Cardiac muscle cell (in vitro differentiated cells and primary cell): ENCODE data around the gene APH1B. TPM values are rescaled to one million over a fixed set of nuclear protein-coding genes. Genes with fewer than 3 reads are reported as not detected.

Source experiments
- DNase-seq, 2 donors: peaks; one replicate each; pipeline versions ENCODE4 v3.0.0 to v3.0.0-alpha.2; 2010 to 2017; ENCODE audit warnings: low read depth in 1 of 2, low spot score in 1 of 2
- H3K27ac ChIP-seq: fragments of 200-600 bp; sonication (generic); 2 replicates; pipeline ENCODE4 v1.5.1; 2016
- H3K27me3 ChIP-seq: fragments of 200-600 bp; sonication (generic); 2 replicates; pipeline ENCODE4 v1.6.0; 2016; ENCODE audit warnings: control low read depth
- H3K36me3 ChIP-seq: fragments of 200-600 bp; sonication (generic); 2 replicates; pipeline ENCODE4 v1.5.1; 2016; ENCODE audit warnings: control low read depth
- H3K4me1 ChIP-seq: fragments of 200-600 bp; sonication (generic); 2 replicates; pipeline ENCODE4 v1.8.1; 2017; ENCODE audit warnings: low read depth, mild to moderate bottlenecking, mixed run types
- H3K4me3 ChIP-seq: fragments of 200-600 bp; sonication (generic); 2 replicates; pipeline ENCODE4 v1.5.1; 2016; ENCODE audit warnings: mild to moderate bottlenecking
- H3K9me3 ChIP-seq: fragments of 200-600 bp; sonication (generic); 2 replicates; pipeline ENCODE4 v1.5.1; 2017; ENCODE audit warnings: low read depth, mild to moderate bottlenecking, control low read depth
- polyA plus RNA-seq: library from polyadenylated mRNA; unstranded; fragments of >200 nt; fragmentation: Nextera tagmentation; extraction: Ambion mirVana; gene quantifications from 2 replicates; pipeline ENCODE4 v1.2.1, GENCODE V29; 2016
- total RNA-seq: library from RNA; depleted of rRNA; stranded (reverse); fragments of >200 nt; gene quantifications from 2 replicates; pipeline ENCODE4 v1.2.3, GENCODE V29; 2016
- TF ChIP-seq, protein P1 (sequence below): IDR thresholded peaks from 2 replicates; pipeline ENCODE4 v1.5.1; 2012; ENCODE audit warnings: low read depth, mild to moderate bottlenecking, low read length

Gene APH1B
- total and polyA plus RNA-seq, 2 experiments from 2014 or later: 10.2 to 12.4 TPM

DNA sequence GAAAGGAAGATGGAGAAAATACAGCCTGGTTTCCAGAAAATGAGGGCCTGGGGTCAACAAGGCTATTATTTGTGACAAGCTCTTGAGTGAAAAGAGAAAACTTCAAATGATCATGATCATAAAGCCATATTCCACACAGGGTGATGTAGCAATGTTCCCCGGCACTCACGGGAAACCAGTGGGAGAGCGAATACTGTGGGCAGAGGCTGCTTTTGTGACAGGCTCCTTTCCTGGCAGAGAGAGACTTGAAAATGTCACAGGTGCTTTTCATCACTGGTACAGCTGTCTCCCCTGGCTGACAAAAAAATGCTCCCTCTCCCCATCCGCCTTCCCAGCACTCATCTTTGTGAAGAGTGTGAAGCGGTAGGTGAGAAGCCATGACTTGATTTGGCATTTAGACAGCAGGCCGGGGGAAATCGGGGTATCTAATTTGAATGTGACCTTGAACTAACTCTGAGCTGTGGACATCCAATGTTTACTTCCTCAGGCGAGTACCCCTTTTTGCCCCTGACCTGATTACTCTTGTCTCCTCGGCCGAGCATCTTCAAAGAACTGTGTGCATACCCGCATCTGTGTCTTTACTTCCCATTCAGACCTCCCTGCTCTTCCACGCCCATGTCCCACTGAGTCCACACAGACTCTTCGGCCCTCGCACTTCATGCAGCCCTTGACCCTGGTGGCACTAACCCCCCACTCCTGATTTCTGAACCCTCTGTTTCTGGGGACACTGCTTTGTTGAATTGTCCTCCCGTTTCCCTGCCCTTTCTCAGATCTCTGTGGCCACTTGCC is 81.0 kb downstream of the APH1B start:
- TF ChIP-seq, protein P1, sequence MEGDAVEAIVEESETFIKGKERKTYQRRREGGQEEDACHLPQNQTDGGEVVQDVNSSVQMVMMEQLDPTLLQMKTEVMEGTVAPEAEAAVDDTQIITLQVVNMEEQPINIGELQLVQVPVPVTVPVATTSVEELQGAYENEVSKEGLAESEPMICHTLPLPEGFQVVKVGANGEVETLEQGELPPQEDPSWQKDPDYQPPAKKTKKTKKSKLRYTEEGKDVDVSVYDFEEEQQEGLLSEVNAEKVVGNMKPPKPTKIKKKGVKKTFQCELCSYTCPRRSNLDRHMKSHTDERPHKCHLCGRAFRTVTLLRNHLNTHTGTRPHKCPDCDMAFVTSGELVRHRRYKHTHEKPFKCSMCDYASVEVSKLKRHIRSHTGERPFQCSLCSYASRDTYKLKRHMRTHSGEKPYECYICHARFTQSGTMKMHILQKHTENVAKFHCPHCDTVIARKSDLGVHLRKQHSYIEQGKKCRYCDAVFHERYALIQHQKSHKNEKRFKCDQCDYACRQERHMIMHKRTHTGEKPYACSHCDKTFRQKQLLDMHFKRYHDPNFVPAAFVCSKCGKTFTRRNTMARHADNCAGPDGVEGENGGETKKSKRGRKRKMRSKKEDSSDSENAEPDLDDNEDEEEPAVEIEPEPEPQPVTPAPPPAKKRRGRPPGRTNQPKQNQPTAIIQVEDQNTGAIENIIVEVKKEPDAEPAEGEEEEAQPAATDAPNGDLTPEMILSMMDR: no peak
- no peaks in the 10 kb centered on the region for H3K36me3 ChIP-seq
- H3K27me3 ChIP-seq: peaks cover 3% of the 10 kb centered on the region
- no peak overlapping the region for H3K4me3 ChIP-seq
- DNase-seq: no peak
- no peak overlapping the region for H3K27ac ChIP-seq
- no peaks in the 10 kb centered on the region for H3K4me1 ChIP-seq
- no peaks in the 10 kb centered on the region for H3K9me3 ChIP-seq

Other genes with a start within 250 kb of the APH1B start
- 6,553 and 8,453 TPM in 2 replicates for gene TPM1, start 234.9 kb upstream of the APH1B start, total RNA-seq
- 7,519 and 10,138 TPM in 2 replicates for gene TPM1, start 234.9 kb upstream of the APH1B start, polyA plus RNA-seq
- 13.3 and 14.1 TPM in 2 replicates for gene LACTB, start 155.7 kb upstream of the APH1B start, total RNA-seq
- gene LACTB, start 155.7 kb upstream of the APH1B start, polyA plus RNA-seq: 14.0 and 18.0 TPM in 2 replicates
- 30.6 and 54.1 TPM in 2 replicates for gene RPS27L, start 120.1 kb upstream of the APH1B start, total RNA-seq
- 325 and 326 TPM in 2 replicates for gene RPS27L, start 120.1 kb upstream of the APH1B start, polyA plus RNA-seq
- 8.0 and 12.4 TPM in 2 replicates for gene RAB8B, start 88.0 kb upstream of the APH1B start, total RNA-seq
- gene RAB8B, start 88.0 kb upstream of the APH1B start, polyA plus RNA-seq: 5.1 and 8.2 TPM in 2 replicates
- 0.03 and 0.04 TPM in 2 replicates for gene CA12, start 104.2 kb downstream of the APH1B start, total RNA-seq
- not detected in 2 replicates for gene CA12, start 104.2 kb downstream of the APH1B start, polyA plus RNA-seq
- gene USP3, start 227.0 kb downstream of the APH1B start, total RNA-seq: 23.8 and 26.0 TPM in 2 replicates
- gene USP3, start 227.0 kb downstream of the APH1B start, polyA plus RNA-seq: 20.2 and 25.9 TPM in 2 replicates